Measurements from ENCODE around the gene RNH1.

DNA sequence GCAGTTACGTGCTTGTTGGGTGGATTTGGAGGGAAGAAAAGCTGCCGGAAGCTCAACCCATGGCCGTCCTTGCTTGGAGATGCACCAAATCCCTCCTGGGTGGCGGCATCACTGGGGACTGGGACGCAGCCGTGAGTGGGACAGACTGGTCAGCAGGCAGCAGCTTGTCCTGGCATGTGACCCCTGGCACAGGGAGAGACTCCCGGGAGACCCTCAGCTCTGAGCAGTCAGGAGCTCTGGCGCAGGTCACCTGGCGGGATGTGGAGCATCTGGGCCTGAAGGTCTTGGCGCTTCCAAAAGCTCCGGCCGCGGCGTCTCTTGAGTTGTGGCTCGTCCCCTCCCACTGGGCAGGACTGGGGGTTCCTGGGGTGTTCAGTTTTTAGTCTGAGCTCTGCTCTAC lies 30.6 kb downstream of the RNH1 start:
- TF ChIP-seq, protein P1, sequence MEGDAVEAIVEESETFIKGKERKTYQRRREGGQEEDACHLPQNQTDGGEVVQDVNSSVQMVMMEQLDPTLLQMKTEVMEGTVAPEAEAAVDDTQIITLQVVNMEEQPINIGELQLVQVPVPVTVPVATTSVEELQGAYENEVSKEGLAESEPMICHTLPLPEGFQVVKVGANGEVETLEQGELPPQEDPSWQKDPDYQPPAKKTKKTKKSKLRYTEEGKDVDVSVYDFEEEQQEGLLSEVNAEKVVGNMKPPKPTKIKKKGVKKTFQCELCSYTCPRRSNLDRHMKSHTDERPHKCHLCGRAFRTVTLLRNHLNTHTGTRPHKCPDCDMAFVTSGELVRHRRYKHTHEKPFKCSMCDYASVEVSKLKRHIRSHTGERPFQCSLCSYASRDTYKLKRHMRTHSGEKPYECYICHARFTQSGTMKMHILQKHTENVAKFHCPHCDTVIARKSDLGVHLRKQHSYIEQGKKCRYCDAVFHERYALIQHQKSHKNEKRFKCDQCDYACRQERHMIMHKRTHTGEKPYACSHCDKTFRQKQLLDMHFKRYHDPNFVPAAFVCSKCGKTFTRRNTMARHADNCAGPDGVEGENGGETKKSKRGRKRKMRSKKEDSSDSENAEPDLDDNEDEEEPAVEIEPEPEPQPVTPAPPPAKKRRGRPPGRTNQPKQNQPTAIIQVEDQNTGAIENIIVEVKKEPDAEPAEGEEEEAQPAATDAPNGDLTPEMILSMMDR (conservative IDR thresholded peaks at IDR 0.05; ENCODE audit: low read length), result no peak
- TF ChIP-seq EZH2phosphoT487 (IDR thresholded peaks at IDR 0.05; ENCODE audit: borderline replicate concordance), result no peak
